ENCODE results near the gene STAG1.

DNA sequence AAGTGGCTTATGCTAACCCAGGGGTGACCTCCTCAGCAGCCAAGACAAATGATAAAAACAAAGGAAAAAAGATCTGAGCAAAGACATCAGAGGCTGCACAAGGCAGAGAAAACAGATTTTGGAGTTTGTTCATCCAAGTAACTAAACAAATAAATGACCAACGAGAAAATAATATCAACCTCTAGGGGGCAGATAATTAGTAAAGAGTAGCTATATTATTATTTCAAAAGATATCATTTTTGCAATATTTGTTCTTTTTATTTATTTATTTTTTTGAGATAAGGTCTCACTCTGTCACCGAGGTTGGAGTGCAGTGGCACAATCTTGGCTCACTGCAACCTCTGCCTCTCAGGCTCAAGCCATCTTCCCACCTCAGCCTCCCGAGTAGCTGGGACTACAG, 400.3 kb downstream of the STAG1 start:
- TF ChIP-seq CTCF (IDR thresholded peaks at IDR 0.05) = peak; percentile 47
- no peak for TF ChIP-seq TEAD4 (IDR thresholded peaks at IDR 0.05; ENCODE audit: borderline replicate concordance, insufficient read depth)
- no peak for TF ChIP-seq EZH2phosphoT487 (IDR thresholded peaks at IDR 0.05; ENCODE audit: borderline replicate concordance, low read depth)
- TF ChIP-seq CHD2 (IDR thresholded peaks at IDR 0.05; ENCODE audit: low read length, partially characterized antibody) = no peak
- no peak for TF ChIP-seq MAX (IDR thresholded peaks at IDR 0.05; ENCODE audit: low read depth)
- TF ChIP-seq SMC3 (IDR thresholded peaks at IDR 0.05; ENCODE audit: low read depth, low read length) = no peak
- TF ChIP-seq EP300 (IDR thresholded peaks at IDR 0.05; ENCODE audit: borderline replicate concordance in 1 of 2, low read depth in 1 of 2, low read length in 1 of 2) = no peak
- TF ChIP-seq NRF1 (IDR thresholded peaks at IDR 0.05; ENCODE audit: low read depth, low read length) = no peak
- TF ChIP-seq MXI1 (IDR thresholded peaks at IDR 0.05; ENCODE audit: low read depth, low read length) = no peak
- no peak for TF ChIP-seq POLR2AphosphoS5 (IDR thresholded peaks at IDR 0.05; ENCODE audit: low read depth, low read length)
- no peak for TF ChIP-seq JUND (IDR thresholded peaks at IDR 0.05)
